GM10266 (cell line): Measurements from ENCODE around the gene ZDHHC4.

Experiments
- DNase-seq: peaks from one replicate; pipeline ENCODE4 v3.0.0; 2012; ENCODE audit errors: extremely low spot score
- TF ChIP-seq, protein P1 (sequence below): IDR thresholded peaks from 2 replicates; pipeline ENCODE4 v1.5.1; 2012; ENCODE audit warnings: mild to moderate bottlenecking, low read depth; ENCODE audit not compliant: control insufficient read depth, insufficient read depth; ENCODE audit errors: missing control alignments

ZDHHC4 gene

DNA sequence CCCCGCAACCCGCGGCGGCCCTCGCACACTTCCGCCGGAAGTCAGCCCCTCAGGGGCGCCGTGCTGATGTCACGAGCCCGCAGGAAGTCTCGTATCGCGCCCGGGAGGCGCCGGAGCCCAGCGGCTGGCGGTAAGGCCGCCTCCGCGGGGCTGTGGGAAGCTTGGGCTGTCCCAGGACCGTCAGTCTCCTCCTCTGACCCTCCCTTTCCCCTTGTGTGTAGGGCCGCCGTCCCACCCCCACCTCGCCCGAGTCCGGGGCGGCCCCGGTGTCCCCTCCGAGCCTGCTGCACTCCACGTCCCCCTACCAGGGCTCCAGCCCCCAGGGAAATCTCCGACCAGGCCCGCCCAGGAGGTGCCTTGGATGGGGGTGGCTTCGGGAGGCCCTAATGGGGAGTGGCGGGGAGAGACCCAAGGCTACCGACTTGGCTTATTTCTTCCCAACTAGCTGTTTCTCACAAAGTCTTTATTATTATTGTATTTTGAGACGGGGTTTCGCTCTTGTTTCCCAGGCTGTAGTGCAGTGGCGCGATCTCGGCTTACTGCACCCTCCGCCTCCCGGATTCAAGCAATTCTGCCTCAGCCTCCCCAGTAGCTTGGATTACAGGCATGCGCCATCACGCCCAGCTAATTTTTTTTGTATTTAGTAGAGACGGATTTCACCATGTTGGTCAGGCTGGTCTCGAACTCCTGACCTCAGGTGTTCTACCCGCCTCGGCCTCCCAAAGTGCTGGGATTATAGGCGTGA lies at the start of gene ZDHHC4:
Gene ZDHHC4 (plus strand): TSS at position 86 of the 745 bp plus-strand sequence. CDS start 3,108 bp downstream, outside the sequence.
- peak; percentile 96 for DNase-seq
- TF ChIP-seq, protein P1, sequence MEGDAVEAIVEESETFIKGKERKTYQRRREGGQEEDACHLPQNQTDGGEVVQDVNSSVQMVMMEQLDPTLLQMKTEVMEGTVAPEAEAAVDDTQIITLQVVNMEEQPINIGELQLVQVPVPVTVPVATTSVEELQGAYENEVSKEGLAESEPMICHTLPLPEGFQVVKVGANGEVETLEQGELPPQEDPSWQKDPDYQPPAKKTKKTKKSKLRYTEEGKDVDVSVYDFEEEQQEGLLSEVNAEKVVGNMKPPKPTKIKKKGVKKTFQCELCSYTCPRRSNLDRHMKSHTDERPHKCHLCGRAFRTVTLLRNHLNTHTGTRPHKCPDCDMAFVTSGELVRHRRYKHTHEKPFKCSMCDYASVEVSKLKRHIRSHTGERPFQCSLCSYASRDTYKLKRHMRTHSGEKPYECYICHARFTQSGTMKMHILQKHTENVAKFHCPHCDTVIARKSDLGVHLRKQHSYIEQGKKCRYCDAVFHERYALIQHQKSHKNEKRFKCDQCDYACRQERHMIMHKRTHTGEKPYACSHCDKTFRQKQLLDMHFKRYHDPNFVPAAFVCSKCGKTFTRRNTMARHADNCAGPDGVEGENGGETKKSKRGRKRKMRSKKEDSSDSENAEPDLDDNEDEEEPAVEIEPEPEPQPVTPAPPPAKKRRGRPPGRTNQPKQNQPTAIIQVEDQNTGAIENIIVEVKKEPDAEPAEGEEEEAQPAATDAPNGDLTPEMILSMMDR, result no peak

DNA sequence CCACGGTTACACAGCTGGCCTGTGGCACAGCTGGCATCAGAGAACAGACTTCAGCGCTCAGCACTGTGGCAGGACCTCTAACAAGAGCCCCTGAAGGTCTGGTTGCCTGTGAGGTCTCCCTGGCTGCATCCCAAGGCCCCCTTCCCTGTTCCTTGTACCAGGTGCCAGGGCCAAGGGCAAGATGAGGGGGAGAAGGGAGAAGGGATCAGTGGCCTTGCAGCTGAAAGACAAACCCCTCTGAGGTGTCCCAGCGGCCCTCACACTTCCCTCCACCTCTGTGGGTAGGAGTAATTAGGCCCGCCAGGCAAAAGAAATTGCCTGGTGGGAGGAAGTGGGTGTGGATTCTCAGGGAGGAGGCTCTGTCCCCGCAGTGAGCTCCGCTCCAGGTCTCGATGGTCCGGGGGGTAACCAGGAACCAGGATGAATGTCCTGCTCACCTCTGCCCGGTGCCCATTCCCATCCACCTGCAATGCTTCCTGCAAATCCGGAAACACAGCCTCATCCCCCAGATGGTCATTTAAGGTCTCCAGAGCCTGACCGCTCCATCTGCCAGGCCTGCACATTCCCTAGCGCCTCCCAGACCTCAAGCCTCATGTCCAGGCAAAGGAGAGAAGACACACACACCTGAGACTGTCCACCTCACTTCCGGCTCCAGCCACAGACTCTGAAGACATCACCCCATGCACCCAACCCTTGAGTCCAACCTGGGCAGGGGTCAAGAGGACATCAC lies 48.7 kb upstream of the ZDHHC4 start:
- TF ChIP-seq, protein P1, result no peak
- no peak for DNase-seq

DNA sequence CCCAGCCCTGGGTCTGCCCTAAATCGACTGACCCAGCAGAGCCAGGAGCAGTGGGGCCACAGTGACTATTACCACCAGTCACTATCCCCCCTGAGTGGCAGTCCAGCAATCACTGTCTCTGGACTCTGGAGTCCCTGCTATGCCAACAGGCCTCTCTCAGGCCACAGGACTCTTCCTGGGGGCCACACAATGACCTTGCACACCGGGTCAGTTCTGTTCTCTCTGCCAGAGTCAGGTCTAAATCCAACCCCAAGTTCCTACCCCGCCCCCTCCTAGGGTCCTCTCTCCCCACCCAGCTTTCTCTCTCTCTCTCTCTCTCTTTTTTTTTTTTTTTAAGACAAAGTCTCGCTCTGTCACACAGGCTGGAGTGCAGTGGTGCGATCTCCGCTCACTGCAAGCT lies 47.6 kb upstream of the ZDHHC4 start:
- TF ChIP-seq, protein P1, result no peak
- no peak for DNase-seq

DNA sequence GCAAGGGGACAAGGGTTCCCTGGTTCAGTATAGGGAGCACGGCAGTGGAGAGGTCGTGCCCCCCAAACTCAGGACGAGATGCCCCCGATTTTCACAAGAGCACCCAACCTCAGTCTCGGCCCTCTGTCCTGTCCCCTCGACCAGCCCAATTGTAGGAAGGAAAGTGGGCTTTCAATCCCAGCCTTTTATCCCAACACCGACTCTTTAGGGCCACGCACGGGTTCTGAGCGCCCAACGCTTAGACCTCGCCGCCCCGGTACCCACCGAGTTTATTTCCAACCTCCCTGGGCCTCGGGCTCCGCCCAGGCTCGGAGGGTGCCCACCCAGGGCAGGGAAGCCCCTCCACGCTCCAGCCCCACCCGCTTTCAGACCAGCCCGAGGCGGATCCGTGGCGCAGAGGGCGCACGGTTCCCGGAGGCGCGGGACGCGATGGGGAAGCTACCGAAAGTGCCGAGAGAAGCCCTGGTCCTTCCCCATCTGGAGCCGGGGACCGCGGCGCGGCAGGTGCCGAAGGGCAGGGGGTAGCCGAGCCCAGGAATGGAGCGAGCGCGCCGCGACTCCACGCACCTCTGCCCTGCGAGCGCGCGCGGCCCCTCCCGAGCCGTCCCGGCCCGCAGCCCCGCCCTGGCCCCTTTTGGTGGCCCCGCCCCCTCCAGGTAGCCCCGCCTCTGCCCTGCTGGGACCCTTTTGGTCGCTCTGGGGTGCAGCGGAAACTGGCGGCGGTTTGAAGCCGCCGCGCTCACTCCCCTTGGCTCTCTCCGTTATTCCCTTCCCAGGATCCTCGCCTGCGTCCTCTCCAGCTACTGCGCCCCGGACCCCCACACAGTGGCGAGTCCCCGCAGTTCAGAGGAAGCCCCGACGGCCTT lies 46.4 kb upstream of the ZDHHC4 start:
- TF ChIP-seq, protein P1, result no peak
- DNase-seq, result peak; percentile 82

DNA sequence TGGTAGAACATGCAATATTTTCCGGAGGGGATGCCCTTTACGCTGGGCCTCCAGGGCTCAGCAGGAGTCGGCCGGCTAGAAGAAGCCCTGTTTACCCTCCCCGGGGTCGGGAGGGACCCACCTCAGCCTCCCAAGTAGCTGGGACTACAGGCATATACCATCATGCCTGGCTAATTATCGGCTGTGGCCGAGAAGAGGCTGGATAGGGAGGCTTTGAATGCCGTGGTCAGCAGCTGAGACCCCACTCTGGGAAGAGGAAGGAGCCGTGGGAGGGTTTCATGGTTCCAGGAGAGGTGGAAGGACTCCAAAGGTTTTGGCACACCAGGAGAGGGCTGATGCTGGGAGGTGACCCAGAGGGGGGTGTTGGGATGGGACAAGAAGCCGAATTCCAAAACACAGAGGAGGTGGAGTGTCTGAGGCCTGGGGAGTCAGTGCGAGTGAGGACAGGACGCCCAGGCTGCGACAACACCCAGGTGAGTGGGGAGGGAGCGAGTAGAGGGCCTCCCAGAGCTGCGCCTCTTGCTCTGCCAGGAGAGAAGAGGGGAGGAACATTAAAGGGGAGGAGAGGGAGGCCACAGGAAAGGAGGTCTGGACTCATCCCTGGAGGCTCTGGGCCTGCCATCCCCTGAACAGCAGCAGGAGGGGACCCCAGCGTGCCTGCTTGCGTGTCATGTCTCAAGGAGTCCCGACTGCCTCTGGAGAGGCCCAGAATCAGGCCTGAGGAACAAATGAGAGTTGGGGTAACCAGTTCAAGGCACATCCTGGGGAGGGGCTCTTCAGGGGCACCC lies 45.6 kb upstream of the ZDHHC4 start:
- no peak for DNase-seq
- TF ChIP-seq, protein P1, result no peak

DNA sequence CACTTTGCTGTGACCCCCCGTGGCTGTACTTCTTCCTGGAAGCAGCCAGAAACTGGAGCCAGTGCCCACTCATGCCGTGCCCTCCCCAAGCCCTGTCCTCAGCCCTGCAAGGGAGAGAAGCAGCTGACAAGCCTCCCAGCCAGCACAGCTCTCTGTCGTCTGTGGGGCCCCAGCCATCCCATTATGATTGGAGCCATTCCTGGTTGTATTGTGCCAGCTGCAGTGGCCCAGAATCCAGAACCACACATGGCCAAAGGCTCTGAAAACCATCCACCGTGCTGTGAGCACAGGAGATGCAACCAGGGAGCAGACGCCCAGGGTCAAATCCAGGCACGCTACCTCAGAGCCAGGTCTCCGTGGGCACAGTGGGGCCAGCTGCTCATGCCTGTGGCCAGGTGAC lies 44.7 kb upstream of the ZDHHC4 start:
- TF ChIP-seq, protein P1, result no peak
- no peak for DNase-seq
